GDM1 (cell line): Measurements from ENCODE around the gene PITPNC1.
"Not testable (repeated sequence)": the region's sequence is repeated elsewhere in the genome, so short reads cannot be mapped to it uniquely, and the experiment has no call there.

Experiments
- DNase-seq: peaks from one replicate; lab custom pipeline; 2025; lab: John Stamatoyannopoulos, UW

PITPNC1 gene

DNA sequence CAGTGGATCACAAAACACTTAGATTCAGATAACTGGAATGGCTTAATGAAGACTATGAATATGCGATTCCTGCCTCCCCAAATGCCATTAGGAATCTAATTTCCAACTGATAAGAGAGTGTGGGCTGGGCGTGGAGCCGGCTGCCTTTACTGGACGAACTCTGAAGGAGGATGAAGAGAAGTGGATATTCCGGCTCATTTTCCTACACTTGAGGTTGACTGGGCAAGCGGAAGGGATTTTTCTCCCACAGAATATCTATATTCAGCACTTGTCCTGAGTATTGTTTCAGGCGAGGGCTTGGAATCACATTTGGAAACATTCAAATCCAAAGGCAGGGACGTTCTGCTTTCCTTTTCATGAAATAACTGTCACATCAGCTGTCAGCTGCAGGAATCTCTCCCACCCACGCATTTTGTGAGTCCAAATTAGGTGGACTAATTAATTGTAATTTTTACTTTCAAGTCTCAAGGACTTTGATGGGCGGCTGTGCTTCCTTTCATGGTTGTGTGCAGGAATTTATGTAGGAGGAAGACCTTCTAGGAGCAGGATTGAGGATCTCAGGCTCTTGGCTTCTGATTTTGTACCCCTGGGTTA is 138.5 kb downstream of the PITPNC1 start:
- no peak for DNase-seq

- not testable (repeated sequence) for DNase-seq
Measured at GRCh38 chr17:67516571-67516970, 139.5 kb downstream of the PITPNC1 start.

DNA sequence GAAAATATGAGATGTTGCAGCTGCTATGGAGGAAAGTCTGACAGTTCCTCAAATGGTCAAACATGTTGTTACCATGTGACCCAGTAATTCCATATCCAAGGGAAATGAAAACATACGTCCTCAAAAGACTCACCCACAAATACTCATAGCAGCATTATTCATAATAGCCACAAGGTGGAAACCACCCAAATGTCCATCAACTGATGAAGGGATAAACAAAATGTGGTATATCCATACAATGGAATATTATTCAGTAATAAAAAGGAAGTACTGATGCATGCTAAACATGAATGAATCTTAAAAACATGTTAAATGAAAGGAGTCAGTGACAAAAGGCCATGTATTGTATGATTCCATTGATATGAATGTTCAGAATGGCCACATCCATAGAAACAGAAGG is 140.2 kb downstream of the PITPNC1 start:
- no peak for DNase-seq

- DNase-seq = no peak
Measured at GRCh38 chr17:67518876-67519275, 141.8 kb downstream of the PITPNC1 start.

DNA sequence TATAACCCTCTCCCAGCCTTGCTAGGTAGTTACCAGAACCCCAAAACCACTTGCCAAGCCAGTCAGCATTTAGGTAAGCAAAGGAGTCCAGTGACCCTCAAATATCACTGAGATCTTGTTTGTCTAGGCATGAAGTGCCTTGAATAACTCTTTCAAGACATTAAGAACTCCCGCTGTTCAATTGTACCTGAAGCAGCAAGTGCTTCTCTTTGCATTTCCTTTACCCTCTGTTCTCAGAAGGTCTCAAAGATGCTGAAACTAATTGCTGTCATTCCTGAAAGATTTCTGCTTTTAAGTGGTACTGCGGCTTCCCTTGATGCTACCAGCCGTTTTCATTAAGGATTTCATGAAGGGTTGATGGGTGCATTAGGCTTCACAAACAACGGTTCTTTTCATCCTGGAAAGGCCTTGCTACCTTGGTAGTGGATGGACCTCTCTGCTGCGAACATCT is 142.7 kb downstream of the PITPNC1 start:
- DNase-seq = no peak

GRCh38 chr17:67520252-67520906 is 143.3 kb downstream of the PITPNC1 start:
- DNase-seq = no peak

- no peak for DNase-seq
Measured at GRCh38 chr17:67520916-67521774, 144.1 kb downstream of the PITPNC1 start.

- DNase-seq = no peak
Measured at GRCh38 chr17:67521775-67522069, 144.6 kb downstream of the PITPNC1 start.

GRCh38 chr17:67523101-67523500 is 146.0 kb downstream of the PITPNC1 start:
- DNase-seq = no peak

DNA sequence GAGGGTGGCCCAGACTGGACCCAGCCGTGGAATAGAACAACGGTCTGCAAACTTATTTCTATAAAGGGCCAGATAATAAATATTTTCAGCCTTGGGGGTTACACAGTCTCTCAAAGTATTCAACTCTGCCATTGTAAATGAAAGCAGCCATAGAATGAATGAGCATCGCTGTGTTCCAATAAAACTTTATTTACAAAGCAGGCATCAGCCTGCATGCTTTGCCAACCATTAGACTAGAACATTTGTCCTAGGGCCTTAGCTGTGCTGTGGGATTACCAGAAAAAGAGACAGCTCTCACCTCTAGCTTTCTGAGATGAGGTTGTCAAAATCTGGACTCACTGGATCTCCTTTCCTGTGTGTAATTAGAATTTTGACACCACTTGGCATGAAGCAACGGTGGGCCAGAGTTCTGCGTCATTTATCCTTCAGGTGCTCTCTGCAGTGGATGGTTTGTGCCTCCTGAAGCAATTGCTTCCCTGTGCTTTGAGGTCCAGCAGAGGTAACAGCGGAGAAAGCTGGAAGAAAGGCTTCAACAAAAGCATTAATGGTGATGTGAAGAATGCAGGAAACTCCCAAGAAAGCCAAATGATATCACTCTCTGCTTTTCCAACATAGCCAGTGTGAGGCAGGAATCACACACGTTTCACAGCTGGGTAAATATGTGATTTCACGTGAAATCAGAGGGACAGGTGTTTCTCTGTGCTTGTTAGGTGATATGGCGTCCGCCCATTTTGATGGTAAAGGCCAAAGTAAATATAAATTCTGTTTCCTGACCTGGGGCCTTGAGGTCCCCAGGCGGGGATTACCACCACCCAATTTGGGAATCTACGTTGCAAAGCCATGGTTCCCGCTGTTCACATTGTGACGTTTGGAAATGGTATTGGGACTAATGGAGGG is 148.4 kb downstream of the PITPNC1 start:
- DNase-seq = no peak

- DNase-seq = no peak
Measured at GRCh38 chr17:67526700-67527099, 149.6 kb downstream of the PITPNC1 start.

- no peak for DNase-seq
Measured at GRCh38 chr17:67528751-67529436, 151.8 kb downstream of the PITPNC1 start.

- no peak for DNase-seq
Measured at GRCh38 chr17:67531291-67531690, 154.2 kb downstream of the PITPNC1 start.

- no peak for DNase-seq
Measured at GRCh38 chr17:67532326-67532871, 155.3 kb downstream of the PITPNC1 start.

DNA sequence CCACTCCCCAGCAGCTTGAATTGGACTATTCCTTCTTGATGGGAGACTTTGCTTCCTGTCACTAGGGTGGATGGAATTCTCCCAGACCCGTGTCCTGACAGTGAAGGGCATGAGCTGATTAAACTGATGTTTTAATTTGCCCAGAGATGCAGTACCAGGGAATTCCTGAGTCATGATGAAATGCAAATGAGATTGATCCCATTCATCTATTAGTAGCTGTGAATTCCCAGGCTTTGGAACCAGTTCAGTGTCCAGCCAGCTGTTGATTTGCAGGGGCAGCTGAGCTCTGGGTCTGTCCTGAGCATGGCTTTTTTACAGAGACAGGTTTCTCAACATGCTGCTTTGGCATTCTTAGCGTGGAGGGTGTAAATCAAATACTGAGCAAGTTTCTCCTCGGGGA is 157.9 kb downstream of the PITPNC1 start:
- no peak for DNase-seq

DNA sequence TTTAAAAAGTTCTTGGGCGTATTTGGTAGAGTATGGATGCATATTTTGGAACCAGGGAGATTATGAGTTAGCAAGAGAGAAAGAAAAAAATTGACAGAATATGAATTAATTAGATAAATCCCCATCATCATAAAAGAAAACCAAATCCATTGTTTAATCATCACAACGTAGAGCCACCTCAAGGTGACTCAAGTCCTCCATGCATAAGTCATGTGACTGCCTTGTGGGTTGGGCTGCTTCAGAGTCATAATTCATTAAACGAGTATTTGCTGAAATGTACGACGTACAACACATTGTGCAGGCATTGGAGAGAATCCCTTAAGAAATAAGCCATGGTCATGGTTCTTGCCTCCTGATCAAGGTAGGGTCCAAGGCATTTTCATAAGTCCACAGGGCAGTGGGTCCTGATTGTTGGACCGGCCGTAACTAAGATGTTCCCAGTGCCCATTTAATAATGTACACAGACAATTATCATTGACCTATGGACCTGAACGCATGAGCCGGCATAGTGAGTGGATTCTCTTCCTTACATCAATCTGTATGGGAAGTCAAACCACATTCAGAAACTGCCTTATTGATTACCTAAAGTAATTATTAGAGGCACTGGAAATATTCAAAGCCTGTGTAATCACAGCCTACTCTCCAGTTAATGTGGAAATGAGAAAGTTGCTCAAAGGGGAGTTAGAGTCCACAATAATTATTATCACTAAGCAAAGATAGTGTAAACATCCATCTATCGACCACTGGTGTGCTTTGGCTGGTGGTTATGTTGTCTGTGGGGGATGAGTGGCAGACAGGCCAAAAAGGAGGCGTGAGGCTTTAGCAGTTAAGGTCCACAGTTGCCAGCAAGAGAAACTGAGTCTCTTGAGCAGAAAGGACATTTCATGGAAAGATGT is 165.4 kb downstream of the PITPNC1 start:
- no peak for DNase-seq

- DNase-seq = no peak
Measured at GRCh38 chr17:67544364-67544955, 167.4 kb downstream of the PITPNC1 start.

DNA sequence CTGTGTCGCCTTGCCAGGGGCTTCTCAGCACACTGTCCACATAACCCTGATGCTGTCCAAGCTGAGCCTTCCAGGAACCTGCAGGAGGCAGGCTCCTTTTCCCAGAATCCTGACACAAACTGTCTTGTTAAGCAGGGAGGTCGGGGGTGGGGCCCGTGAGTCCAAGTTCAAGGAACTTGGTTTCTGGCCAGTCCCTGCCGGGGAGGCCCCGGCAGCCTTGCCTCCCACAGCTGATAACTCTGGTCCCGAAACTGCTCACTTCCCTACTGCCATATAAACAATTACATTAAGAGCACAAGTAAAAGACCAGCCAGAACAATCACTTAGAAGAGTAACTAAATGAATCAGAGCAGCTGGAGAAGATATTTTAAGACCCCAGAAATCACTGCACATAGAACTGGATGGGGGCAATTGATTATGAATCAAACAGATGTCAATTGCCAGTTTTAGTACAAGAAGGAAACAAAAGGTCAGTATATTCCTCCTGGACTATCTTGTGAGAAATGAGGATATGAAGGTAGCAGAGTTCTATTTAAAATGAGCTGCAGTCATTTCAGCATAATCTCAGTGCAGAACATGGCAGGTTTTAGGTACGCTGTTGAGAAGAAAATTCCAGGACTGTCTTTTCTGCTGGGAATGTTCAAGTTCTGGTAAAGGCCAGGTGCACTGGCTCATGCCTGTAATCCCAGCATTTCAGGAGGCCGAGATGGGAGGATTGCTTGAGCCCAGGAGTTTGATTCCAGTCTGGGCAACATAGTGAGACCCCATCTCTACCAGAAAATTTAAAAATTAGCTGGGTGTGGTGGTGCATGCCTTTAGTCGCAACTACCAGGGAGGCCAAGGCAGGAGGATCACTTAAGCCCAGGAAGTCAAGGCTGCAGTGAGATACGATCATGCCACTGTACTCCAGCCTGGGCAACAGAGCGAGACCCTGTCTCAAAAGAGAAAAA is 169.8 kb downstream of the PITPNC1 start:
- no peak for DNase-seq

DNA sequence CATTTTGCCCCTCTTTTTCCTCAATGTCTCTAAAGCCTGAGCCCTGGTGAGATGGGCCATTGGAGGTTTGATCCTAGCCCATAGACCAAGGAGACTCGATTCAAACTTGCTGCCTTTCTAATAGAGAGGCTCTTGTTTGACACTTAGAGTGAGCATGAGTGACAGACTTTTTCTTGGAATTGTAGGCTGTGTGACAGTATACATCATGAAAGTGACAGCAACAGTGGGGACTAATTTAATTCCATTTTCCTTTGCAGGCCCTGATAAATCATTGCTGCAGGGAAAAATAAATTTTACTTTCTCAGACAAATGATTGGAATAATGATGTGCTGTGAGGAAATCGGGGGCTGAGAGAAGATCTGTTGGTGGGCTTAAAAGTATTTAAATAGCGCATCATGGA is 171.6 kb downstream of the PITPNC1 start:
- DNase-seq = no peak
